Neural progenitor cell (in vitro differentiated cells): ENCODE results near the gene PRKAG2.

Experiments
- EZH2 ChIP-seq: fragments of 200-600 bp; sonication (generic); IDR thresholded peaks from 2 replicates; pipeline ENCODE4 v1.6.1; 2017; ENCODE audit warnings: antibody characterized with exemption, mild to moderate bottlenecking, moderate library complexity
- EZH2phosphoT487 ChIP-seq: fragments of 200-600 bp; sonication (generic); IDR thresholded peaks from 2 replicates; pipeline ENCODE4 v1.6.1; 2017; ENCODE audit warnings: antibody characterized with exemption
- TF ChIP-seq, protein P1 (sequence below): fragments of 200-600 bp; sonication (generic); IDR thresholded peaks from 2 replicates; pipeline ENCODE4 v1.5.1; 2017; ENCODE audit warnings: antibody characterized with exemption, mild to moderate bottlenecking

DNA sequence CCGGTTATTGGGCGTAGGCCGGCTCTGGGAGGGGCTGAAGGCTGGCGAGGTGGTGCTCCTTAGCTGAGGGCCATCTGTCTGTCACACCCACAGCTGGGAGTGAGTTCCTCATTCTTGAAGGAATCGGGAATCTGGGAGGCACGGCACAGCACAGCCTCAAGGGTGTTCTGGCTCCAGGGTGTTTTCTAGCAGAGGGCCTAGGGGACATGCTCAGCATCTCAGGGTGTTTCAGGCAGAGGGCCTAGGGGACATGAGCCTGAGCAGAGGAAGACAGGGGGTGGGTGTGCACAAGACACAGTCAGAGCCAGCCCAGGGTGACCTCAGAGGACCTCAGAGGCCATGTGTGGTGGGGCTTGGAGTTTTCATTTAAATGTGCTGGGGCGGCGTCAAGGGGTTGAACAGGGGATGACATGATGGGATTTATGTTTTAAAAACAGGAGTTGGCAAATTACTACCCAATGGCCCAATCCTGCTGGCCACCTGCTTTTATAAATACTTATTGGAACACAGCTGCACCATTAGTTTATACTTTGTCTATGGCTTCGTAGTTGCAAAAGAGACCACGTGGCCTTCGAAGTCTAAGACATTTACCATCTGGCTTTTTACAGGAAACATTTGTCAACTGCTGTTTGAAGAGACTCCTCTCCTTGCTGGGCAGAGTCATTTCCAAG is 121.6 kb downstream of the PRKAG2 start:
- TF ChIP-seq, protein P1, sequence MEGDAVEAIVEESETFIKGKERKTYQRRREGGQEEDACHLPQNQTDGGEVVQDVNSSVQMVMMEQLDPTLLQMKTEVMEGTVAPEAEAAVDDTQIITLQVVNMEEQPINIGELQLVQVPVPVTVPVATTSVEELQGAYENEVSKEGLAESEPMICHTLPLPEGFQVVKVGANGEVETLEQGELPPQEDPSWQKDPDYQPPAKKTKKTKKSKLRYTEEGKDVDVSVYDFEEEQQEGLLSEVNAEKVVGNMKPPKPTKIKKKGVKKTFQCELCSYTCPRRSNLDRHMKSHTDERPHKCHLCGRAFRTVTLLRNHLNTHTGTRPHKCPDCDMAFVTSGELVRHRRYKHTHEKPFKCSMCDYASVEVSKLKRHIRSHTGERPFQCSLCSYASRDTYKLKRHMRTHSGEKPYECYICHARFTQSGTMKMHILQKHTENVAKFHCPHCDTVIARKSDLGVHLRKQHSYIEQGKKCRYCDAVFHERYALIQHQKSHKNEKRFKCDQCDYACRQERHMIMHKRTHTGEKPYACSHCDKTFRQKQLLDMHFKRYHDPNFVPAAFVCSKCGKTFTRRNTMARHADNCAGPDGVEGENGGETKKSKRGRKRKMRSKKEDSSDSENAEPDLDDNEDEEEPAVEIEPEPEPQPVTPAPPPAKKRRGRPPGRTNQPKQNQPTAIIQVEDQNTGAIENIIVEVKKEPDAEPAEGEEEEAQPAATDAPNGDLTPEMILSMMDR = no peak
- no peak for TF ChIP-seq EZH2
- no peak for TF ChIP-seq EZH2phosphoT487
